SK-N-SH (cell line): Measurements from ENCODE around the gene UCP2. TPM values are rescaled to one million over a fixed set of nuclear protein-coding genes. Genes with fewer than 3 reads are reported as not detected.

ENCODE experiments used
- CTCF ChIA-PET: fragments of 300-600, 350-600 bp; formaldehyde crosslinking; extraction: SDS; loops from one replicate; lab custom pipeline; 2021; lab: Yijun Ruan, JAX
- POLR2A ChIA-PET: fragments of 350-600 bp; sonication (Branson Sonifier 250); formaldehyde crosslinking; extraction: SDS; loops from one replicate; lab custom pipeline; 2020; ENCODE audit warnings: antibody characterized with exemption, inconsistent platforms; lab: Yijun Ruan, JAX
- DNase-seq: peaks from one replicate; pipeline ENCODE4 v3.0.0; 2012
- H2AFZ ChIP-seq: fragments of 200-600 bp; sonication (generic); 2 replicates; pipeline ENCODE4 v1.8.1; 2016; ENCODE audit warnings: antibody characterized with exemption, mild to moderate bottlenecking, low read depth
- H3F3A ChIP-seq: fragments of 200-600 bp; sonication (generic); replicated peaks from 2 replicates; pipeline ENCODE3; 2016; ENCODE audit warnings: antibody characterized with exemption, mild to moderate bottlenecking; ENCODE audit not compliant: insufficient read depth
- H3K27ac ChIP-seq, 2 experiments: fragments of 200-500 bp in 1 of 2; fragments of 200-600 bp in 1 of 2; sonication (Bioruptor generic) in 1 of 2; sonication (generic), shearing (Covaris generic) in 1 of 2; 2 replicates each; pipeline versions ENCODE4 v1.5.1 to v1.6.1; 2014 to 2016; ENCODE audit warnings: low read depth in 2 of 2, inconsistent platforms in 1 of 2, low read length in 1 of 2, mild to moderate bottlenecking in 1 of 2, mixed read lengths in 1 of 2
- H3K27me3 ChIP-seq: fragments of 200-600 bp; sonication (generic), shearing (Covaris generic); 2 replicates; pipeline ENCODE4 v1.6.1; 2016; ENCODE audit warnings: mixed run types; ENCODE audit not compliant: insufficient read depth
- H3K36me3 ChIP-seq, 2 experiments: fragments of 200-500 bp in 1 of 2; fragments of 200-600 bp in 1 of 2; sonication (Bioruptor generic) in 1 of 2; sonication (generic) in 1 of 2; replicated peaks in 1 of 2; 2 replicates each; pipeline versions ENCODE3 to v1.5.1; 2014 to 2016; ENCODE audit warnings: low read length in 1 of 2, mild to moderate bottlenecking in 1 of 2; ENCODE audit not compliant: insufficient read depth in 2 of 2, control insufficient read depth in 1 of 2
- H3K4me1 ChIP-seq, 2 experiments: fragments of 200-500 bp in 1 of 2; fragments of 200-600 bp in 1 of 2; sonication (Bioruptor generic) in 1 of 2; sonication (generic), shearing (Covaris generic) in 1 of 2; 2 replicates each; pipeline versions ENCODE4 v1.5.1 to v1.6.1; 2014 to 2016; ENCODE audit warnings: low read depth in 1 of 2, low read length in 1 of 2, mixed run types in 1 of 2; ENCODE audit not compliant: insufficient read depth in 2 of 2, control insufficient read depth in 1 of 2
- H3K4me2 ChIP-seq: fragments of 200-600 bp; sonication (generic), shearing (Covaris generic); 2 replicates; pipeline ENCODE4 v1.6.1; 2017; ENCODE audit warnings: mixed run types
- H3K4me3 ChIP-seq, 2 experiments: fragments of 200-500 bp in 1 of 2; fragments of 200-600 bp in 1 of 2; sonication (Bioruptor generic) in 1 of 2; sonication (generic), shearing (Covaris generic) in 1 of 2; 2 replicates each; pipeline versions ENCODE4 v1.5.1 to v1.8.1; 2014 to 2016; ENCODE audit warnings: low read depth in 2 of 2, inconsistent platforms in 1 of 2, low read length in 1 of 2, mild to moderate bottlenecking in 1 of 2, mixed read lengths in 1 of 2, moderate library complexity in 1 of 2
- H3K79me2 ChIP-seq: fragments of 200-600 bp; sonication (generic); 2 replicates; pipeline ENCODE4 v1.8.1; 2017; ENCODE audit warnings: mild to moderate bottlenecking; ENCODE audit not compliant: insufficient read depth
- H3K9ac ChIP-seq: fragments of 200-600 bp; sonication (generic); 2 replicates; pipeline ENCODE4 v1.6.1; 2017; ENCODE audit warnings: mixed run types
- H3K9me2 ChIP-seq: fragments of 200-600 bp; sonication (generic); 2 replicates; pipeline ENCODE4 v1.6.1; 2017; ENCODE audit warnings: mixed run types
- H3K9me3 ChIP-seq: fragments of 200-600 bp; sonication (generic); 2 replicates; pipeline ENCODE4 v1.6.1; 2017; ENCODE audit warnings: mixed run types, mild to moderate bottlenecking, moderate library complexity
- H4K20me1 ChIP-seq: fragments of 200-600 bp; sonication (generic); 2 replicates; pipeline ENCODE4 v1.6.1; 2017; ENCODE audit warnings: mild to moderate bottlenecking, mixed run types; ENCODE audit not compliant: insufficient read depth
- CHD2 ChIP-seq: fragments of 150-350 bp; IDR thresholded peaks from 2 replicates; pipeline ENCODE4 v1.6.1; 2018; ENCODE audit warnings: low read length; ENCODE audit not compliant: partially characterized antibody
- FOSL2 ChIP-seq: IDR thresholded peaks from 2 replicates; pipeline ENCODE4 v1.4.0; 2012; ENCODE audit warnings: low read depth, mild to moderate bottlenecking, moderate library complexity, borderline replicate concordance
- FOXJ3 ChIP-seq: sonication (generic); formaldehyde crosslinking; IDR thresholded peaks from 2 replicates; pipeline ENCODE4 v1.5.1; 2020; ENCODE audit warnings: mild to moderate bottlenecking, missing genetic modification reagents
- FOXM1 ChIP-seq: IDR thresholded peaks from 2 replicates; pipeline ENCODE4 v1.4.0; 2012; ENCODE audit warnings: low read depth, mild to moderate bottlenecking
- MEF2A ChIP-seq: IDR thresholded peaks from 2 replicates; pipeline ENCODE4 v1.4.0; 2012; ENCODE audit warnings: low read depth, borderline replicate concordance
- NRF1 ChIP-seq: IDR thresholded peaks from 2 replicates; pipeline ENCODE4 v1.6.1; 2012; ENCODE audit warnings: low read depth, mild to moderate bottlenecking, low read length
- RAD21 ChIP-seq: IDR thresholded peaks from 2 replicates; pipeline ENCODE4 v1.6.1; 2012; ENCODE audit warnings: mild to moderate bottlenecking, low read length
- RCOR1 ChIP-seq: fragments of 150-350 bp; IDR thresholded peaks from 2 replicates; pipeline ENCODE4 v1.6.1; 2017; ENCODE audit warnings: antibody characterized with exemption, low read length
- RXRA ChIP-seq: IDR thresholded peaks from 2 replicates; pipeline ENCODE4 v1.4.0; 2012; ENCODE audit warnings: low read depth, mild to moderate bottlenecking, borderline replicate concordance
- WGBS: methylation state at CpG from one replicate; pipeline ENCODE4 v1.1.6; 2017; ENCODE audit warnings: low lambda C conversion rate; 5-methylcytosine and 5-hydroxymethylcytosine counted together
- polyA plus RNA-seq, 3 experiments: library from polyadenylated mRNA; depleted of rRNA; stranded (reverse); fragments of >200 nt; gene quantifications; 2 replicates each; pipeline ENCODE4 v1.2.3, GENCODE V29; 2012
- TF ChIP-seq, protein P1 (sequence below): IDR thresholded peaks from 2 replicates; pipeline ENCODE4; 2012
- TF ChIP-seq, protein P2 (sequence below): IDR thresholded peaks from 2 replicates; pipeline ENCODE4 v1.4.0; 2012; ENCODE audit warnings: low read depth
- TF ChIP-seq, protein P3 (sequence below): IDR thresholded peaks from 2 replicates; pipeline ENCODE4 v1.6.1; 2012; ENCODE audit warnings: mild to moderate bottlenecking, low read depth, low read length, moderate library complexity
- TF ChIP-seq, protein P4 (sequence below): IDR thresholded peaks from 2 replicates; pipeline ENCODE4 v1.4.0; 2012; ENCODE audit warnings: low read depth, borderline replicate concordance

Gene UCP2
- polyA plus RNA-seq, 1 of the 3 experiments (the other 2 are of a cell fraction), result 36.0 TPM

DNA sequence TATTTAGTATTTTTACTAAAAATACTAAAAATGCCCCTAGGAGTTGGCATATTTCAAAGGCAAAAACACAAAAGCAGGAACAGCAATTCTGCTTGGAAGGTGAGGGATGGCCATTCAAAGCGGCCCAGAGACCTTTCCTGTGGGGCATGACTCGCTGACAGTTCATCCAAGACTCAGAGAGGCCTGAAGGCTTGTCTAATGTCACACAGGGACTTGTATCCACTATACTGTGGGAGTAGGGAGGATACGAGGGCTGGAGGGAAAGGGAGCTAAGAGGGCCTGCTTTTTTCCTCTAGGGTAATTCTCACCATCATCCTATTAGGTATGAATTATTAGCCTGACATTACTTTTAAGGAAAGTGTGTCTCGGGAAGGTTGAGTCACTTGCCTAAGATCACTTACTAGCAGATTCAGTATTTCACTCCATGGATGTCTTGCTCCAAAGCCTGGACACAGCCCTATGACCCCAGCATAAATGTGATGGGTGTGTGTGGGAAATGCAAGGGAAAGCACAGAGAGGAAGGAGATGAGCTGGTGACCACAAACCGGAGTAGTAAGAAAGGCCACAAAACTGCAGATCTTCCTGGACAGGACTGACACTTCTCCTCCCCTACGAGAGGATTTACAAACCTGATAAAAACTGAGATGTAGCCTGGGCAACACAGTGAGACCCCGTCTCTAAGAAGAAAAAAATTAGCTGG is 43.0 kb upstream of the UCP2 start:
- no peak overlapping the region for H3K4me2 ChIP-seq
- peaks cover 0 to 9% of the 10 kb centered on the region in 2 experiments for H3K36me3 ChIP-seq
- no peak overlapping the region for H3K9ac ChIP-seq
- no peaks in the 10 kb centered on the region for H3K9me3 ChIP-seq
- H3K4me1 ChIP-seq, result peaks cover 0 to 20% of the 10 kb centered on the region in 2 experiments; a peak in 1 of 4 replicates
- H2AFZ ChIP-seq, result no peak overlapping the region
- no peak for DNase-seq
- TF ChIP-seq NRF1 (no peak), CHD2 (no peak), FOSL2 (0 out of 2 replicates have a peak, but pooled peaks have one; percentile 19), RXRA (no peak)
- TF ChIP-seq, protein P1, sequence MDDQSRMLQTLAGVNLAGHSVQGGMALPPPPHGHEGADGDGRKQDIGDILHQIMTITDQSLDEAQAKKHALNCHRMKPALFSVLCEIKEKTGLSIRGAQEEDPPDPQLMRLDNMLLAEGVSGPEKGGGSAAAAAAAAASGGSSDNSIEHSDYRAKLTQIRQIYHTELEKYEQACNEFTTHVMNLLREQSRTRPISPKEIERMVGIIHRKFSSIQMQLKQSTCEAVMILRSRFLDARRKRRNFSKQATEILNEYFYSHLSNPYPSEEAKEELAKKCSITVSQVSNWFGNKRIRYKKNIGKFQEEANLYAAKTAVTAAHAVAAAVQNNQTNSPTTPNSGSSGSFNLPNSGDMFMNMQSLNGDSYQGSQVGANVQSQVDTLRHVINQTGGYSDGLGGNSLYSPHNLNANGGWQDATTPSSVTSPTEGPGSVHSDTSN, result 0 out of 2 replicates have a peak, but pooled peaks have one; percentile 9
- TF ChIP-seq, protein P2, sequence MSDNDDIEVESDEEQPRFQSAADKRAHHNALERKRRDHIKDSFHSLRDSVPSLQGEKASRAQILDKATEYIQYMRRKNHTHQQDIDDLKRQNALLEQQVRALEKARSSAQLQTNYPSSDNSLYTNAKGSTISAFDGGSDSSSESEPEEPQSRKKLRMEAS, result no peak
- TF ChIP-seq, protein P3, sequence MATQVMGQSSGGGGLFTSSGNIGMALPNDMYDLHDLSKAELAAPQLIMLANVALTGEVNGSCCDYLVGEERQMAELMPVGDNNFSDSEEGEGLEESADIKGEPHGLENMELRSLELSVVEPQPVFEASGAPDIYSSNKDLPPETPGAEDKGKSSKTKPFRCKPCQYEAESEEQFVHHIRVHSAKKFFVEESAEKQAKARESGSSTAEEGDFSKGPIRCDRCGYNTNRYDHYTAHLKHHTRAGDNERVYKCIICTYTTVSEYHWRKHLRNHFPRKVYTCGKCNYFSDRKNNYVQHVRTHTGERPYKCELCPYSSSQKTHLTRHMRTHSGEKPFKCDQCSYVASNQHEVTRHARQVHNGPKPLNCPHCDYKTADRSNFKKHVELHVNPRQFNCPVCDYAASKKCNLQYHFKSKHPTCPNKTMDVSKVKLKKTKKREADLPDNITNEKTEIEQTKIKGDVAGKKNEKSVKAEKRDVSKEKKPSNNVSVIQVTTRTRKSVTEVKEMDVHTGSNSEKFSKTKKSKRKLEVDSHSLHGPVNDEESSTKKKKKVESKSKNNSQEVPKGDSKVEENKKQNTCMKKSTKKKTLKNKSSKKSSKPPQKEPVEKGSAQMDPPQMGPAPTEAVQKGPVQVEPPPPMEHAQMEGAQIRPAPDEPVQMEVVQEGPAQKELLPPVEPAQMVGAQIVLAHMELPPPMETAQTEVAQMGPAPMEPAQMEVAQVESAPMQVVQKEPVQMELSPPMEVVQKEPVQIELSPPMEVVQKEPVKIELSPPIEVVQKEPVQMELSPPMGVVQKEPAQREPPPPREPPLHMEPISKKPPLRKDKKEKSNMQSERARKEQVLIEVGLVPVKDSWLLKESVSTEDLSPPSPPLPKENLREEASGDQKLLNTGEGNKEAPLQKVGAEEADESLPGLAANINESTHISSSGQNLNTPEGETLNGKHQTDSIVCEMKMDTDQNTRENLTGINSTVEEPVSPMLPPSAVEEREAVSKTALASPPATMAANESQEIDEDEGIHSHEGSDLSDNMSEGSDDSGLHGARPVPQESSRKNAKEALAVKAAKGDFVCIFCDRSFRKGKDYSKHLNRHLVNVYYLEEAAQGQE, result no peak
- H4K20me1 ChIP-seq, result no peaks in the 10 kb centered on the region
- no peaks in the 10 kb centered on the region for H3K9me2 ChIP-seq
- no peak overlapping the region for H3K4me3 ChIP-seq
- no peaks in the 10 kb centered on the region for H3K27me3 ChIP-seq
- WGBS, result 77% methylated on average over 7 of the region's 7 CpGs
- H3K27ac ChIP-seq, result peak overlapping the region in 1 of 2 experiments; percentile 37; a peak in 2 of 4 replicates
- ChIA-PET CTCF (no interaction called here), POLR2A (no interaction called here)
- H3K79me2 ChIP-seq, result no peaks in the 10 kb centered on the region; the same call in 1 of the 2 replicates
- H3F3A ChIP-seq, result peaks cover 23% of the 10 kb centered on the region

DNA sequence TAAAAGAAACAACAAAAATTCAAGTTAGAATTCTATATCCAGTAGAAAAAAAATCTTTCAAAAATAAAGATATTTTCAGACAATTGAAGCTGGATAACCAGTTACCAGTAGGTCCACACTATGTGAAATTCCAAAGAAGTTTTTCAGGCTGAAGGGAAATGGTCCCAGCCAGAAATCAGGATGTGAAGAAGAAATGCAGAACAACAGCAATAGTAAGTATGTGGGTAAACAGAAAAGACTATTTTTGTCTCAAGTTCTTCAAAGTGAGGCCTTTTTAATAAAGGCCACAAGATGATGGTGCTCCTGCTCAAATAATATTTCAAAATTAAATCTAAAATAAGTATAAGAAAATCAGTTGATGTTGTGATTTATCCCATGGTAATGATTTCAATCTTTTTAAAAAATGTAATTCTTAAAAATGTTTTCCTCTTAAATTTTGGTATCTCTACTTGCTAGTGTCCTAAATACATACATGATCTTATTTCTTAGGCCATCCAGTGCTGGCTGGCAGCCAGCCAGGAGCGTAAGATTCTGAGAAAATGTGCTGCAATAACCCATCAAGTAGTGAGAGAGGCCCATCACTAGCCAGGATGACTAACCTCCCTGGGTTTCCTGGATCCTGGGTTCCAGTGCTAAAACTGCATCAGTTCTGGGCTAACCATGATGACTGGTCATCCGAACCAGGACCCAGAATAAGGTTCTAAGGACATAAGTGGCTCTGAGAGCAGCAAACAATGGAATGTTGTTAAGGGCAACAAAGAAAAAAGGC is 41.8 kb upstream of the UCP2 start:
- Histone ChIP-seq H3K27me3 (no peaks in the 10 kb centered on the region), H3K4me2 (no peak overlapping the region), H3K9me2 (no peaks in the 10 kb centered on the region), H3K27ac (peak overlapping the region in 1 of 2 experiments; percentile 37; a peak in 2 of 4 replicates), H3K4me1 (peaks cover 0 to 20% of the 10 kb centered on the region in 2 experiments; a peak in 1 of 4 replicates), H3K79me2 (no peaks in the 10 kb centered on the region; the same call in 1 of the 2 replicates), H3K4me3 (no peak overlapping the region), H3K9ac (no peak overlapping the region), H3K9me3 (no peaks in the 10 kb centered on the region), H3F3A (peaks cover 23% of the 10 kb centered on the region), H4K20me1 (no peaks in the 10 kb centered on the region), H2AFZ (no peak overlapping the region), H3K36me3 (peaks cover 0 to 18% of the 10 kb centered on the region in 2 experiments)
- 53% methylated on average over 2 of the region's 2 CpGs for WGBS
- CTCF ChIA-PET, result no interaction called here
- POLR2A ChIA-PET, result no interaction called here
- no peak for DNase-seq
- TF ChIP-seq RAD21, result no peak
- TF ChIP-seq NRF1, result no peak
- TF ChIP-seq FOXJ3 (CRISPR knock-in tag), result no peak
- TF ChIP-seq, protein P2, result no peak
- TF ChIP-seq FOXM1, result no peak
- TF ChIP-seq FOSL2, result peak; percentile 10; the same call in 1 of the 2 replicates
- TF ChIP-seq, protein P4, sequence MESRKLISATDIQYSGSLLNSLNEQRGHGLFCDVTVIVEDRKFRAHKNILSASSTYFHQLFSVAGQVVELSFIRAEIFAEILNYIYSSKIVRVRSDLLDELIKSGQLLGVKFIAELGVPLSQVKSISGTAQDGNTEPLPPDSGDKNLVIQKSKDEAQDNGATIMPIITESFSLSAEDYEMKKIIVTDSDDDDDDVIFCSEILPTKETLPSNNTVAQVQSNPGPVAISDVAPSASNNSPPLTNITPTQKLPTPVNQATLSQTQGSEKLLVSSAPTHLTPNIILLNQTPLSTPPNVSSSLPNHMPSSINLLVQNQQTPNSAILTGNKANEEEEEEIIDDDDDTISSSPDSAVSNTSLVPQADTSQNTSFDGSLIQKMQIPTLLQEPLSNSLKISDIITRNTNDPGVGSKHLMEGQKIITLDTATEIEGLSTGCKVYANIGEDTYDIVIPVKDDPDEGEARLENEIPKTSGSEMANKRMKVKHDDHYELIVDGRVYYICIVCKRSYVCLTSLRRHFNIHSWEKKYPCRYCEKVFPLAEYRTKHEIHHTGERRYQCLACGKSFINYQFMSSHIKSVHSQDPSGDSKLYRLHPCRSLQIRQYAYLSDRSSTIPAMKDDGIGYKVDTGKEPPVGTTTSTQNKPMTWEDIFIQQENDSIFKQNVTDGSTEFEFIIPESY, result no peak
- no peak for TF ChIP-seq RCOR1
- TF ChIP-seq MEF2A, result no peak
